Ishikawa (cell line): ENCODE measurements around the gene ADCY5.

ENCODE experiments used
- CEBPB ChIP-seq: IDR thresholded peaks from 2 replicates; pipeline ENCODE4 v1.6.1; 2012
- CREB1 ChIP-seq: IDR thresholded peaks from 2 replicates; pipeline ENCODE4 v1.6.1; 2012; ENCODE audit warnings: low read depth
- EP300 ChIP-seq: IDR thresholded peaks from 2 replicates; pipeline ENCODE4 v1.6.1; 2012; ENCODE audit warnings: borderline replicate concordance
- FOXM1 ChIP-seq: IDR thresholded peaks from 2 replicates; pipeline ENCODE4 v1.6.1; 2012; ENCODE audit warnings: low read depth, borderline replicate concordance
- MAX ChIP-seq: IDR thresholded peaks from 2 replicates; pipeline ENCODE4 v1.6.1; 2012
- NFIC ChIP-seq: IDR thresholded peaks from 2 replicates; pipeline ENCODE4 v1.6.1; 2012
- RAD21 ChIP-seq: IDR thresholded peaks from 2 replicates; pipeline ENCODE4 v1.6.1; 2012; ENCODE audit warnings: low read depth
- REST ChIP-seq: IDR thresholded peaks from 2 replicates; pipeline ENCODE4 v1.6.1; 2012; ENCODE audit warnings: low read depth, mild to moderate bottlenecking
- TAF1 ChIP-seq: IDR thresholded peaks from 2 replicates; pipeline ENCODE4 v1.6.1; 2012; ENCODE audit warnings: low read depth, mild to moderate bottlenecking
- TCF12 ChIP-seq: IDR thresholded peaks from 2 replicates; pipeline ENCODE4 v1.6.1; 2012; ENCODE audit warnings: low read depth
- TEAD4 ChIP-seq: IDR thresholded peaks from 2 replicates; pipeline ENCODE4 v1.6.1; 2012
- USF1 ChIP-seq: IDR thresholded peaks from 2 replicates; pipeline ENCODE4 v1.6.1; 2012
- YY1 ChIP-seq: IDR thresholded peaks from 2 replicates; pipeline ENCODE4 v1.6.1; 2012; ENCODE audit warnings: low read depth

- TF ChIP-seq EP300 (no peak), RAD21 (peak; percentile 50; the same call in 1 of the 2 replicates), YY1 (no peak), REST (no peak), TAF1 (no peak), USF1 (no peak), TEAD4 (no peak), CREB1 (no peak), MAX (no peak), FOXM1 (no peak), CEBPB (no peak), TCF12 (no peak), NFIC (no peak)
Observed at GRCh38 chr3:123365450-123366143, 83.3 kb downstream of the ADCY5 start.
